ENCODE measurements around the gene PET100. TPM values are rescaled to one million over a fixed set of nuclear protein-coding genes. Genes with fewer than 3 reads are reported as not detected.
A peak's percentile ranks its signal among the peaks of the same experiment; 100 is the strongest.

The PET100 gene
- 18.1 and 29.4 TPM in 2 replicates for total RNA-seq
- polyA plus RNA-seq = 296 and 312 TPM in 2 replicates

GRCh38 chr19:7629347-7630054 lies at the start of gene PET100, which contains the start of gene XAB2:
Gene PET100 (plus strand): TSS chr19:7629793. CDS start chr19:7629834, 41 bp downstream.
Gene XAB2 (minus strand): TSS chr19:7629545. CDS start chr19:7629527, 18 bp downstream.
- peak within 1 kb of the TSS; percentile 74 for H3K27ac ChIP-seq
- TF ChIP-seq CTCF (IDR thresholded peaks at IDR 0.05; ENCODE audit: poor library complexity) (no peak), EZH2 (IDR thresholded peaks at IDR 0.05; ENCODE audit: borderline replicate concordance) (no peak), EZH2phosphoT487 (IDR thresholded peaks at IDR 0.05; ENCODE audit: low read depth, severe bottlenecking, unreplicated experiment) (no peak)
- WGBS (ENCODE audit: low lambda C conversion rate, missing lambda C conversion rate) = 2% methylated on average over 40 of the region's 40 CpGs
- H3K4me2 ChIP-seq = peak within 1 kb of the TSS; percentile 93
- H3K4me1 ChIP-seq (ENCODE audit: insufficient read depth) = peaks cover 14% of the 10 kb centered on the region
- H2AFZ ChIP-seq = peak within 1 kb of the TSS; percentile 30
- H3K36me3 ChIP-seq (replicated peaks; ENCODE audit: insufficient read depth, low read depth) = no peaks in the 10 kb centered on the region
- H3K9me3 ChIP-seq (ENCODE audit: low read depth) = no peaks in the 10 kb centered on the region
- H4K20me1 ChIP-seq (ENCODE audit: insufficient read depth, poor library complexity, severe bottlenecking) = no peaks in the 10 kb centered on the region
- peaks cover 46% of the 10 kb centered on the region for H3K79me2 ChIP-seq
- DNase-seq (ENCODE audit: low spot score) = peak; percentile 97
- H3K9me2 ChIP-seq (replicated peaks; ENCODE audit: insufficient read depth) = no peaks in the 10 kb centered on the region
- peak within 1 kb of the TSS; percentile 68 for H3K4me3 ChIP-seq
- no peaks in the 10 kb centered on the region for H3K27me3 ChIP-seq

GRCh38 chr19:7582446-7582845 lies 47.1 kb upstream of the PET100 start:
- Histone ChIP-seq H3K4me1 (ENCODE audit: insufficient read depth) (no peaks in the 10 kb centered on the region), H3K9me3 (ENCODE audit: low read depth) (no peaks in the 10 kb centered on the region), H2AFZ (no peak overlapping the region), H3K4me2 (no peak overlapping the region), H3K79me2 (no peaks in the 10 kb centered on the region), H3K36me3 (replicated peaks; ENCODE audit: insufficient read depth, low read depth) (no peaks in the 10 kb centered on the region), H3K4me3 (no peak overlapping the region), H3K27ac (no peak overlapping the region), H3K9me2 (replicated peaks; ENCODE audit: insufficient read depth) (no peaks in the 10 kb centered on the region), H3K27me3 (no peaks in the 10 kb centered on the region), H4K20me1 (ENCODE audit: insufficient read depth, poor library complexity, severe bottlenecking) (no peaks in the 10 kb centered on the region)
- DNase-seq (ENCODE audit: low spot score) = no peak
- TF ChIP-seq EZH2phosphoT487 (IDR thresholded peaks at IDR 0.05; ENCODE audit: low read depth, severe bottlenecking, unreplicated experiment) (no peak), EZH2 (IDR thresholded peaks at IDR 0.05; ENCODE audit: borderline replicate concordance) (no peak), CTCF (IDR thresholded peaks at IDR 0.05; ENCODE audit: poor library complexity) (no peak)
- 68% methylated on average over 11 of the region's 11 CpGs for WGBS (ENCODE audit: low lambda C conversion rate, missing lambda C conversion rate)

- Histone ChIP-seq H3K79me2 (no peaks in the 10 kb centered on the region), H2AFZ (no peak overlapping the region), H3K4me3 (no peak overlapping the region), H4K20me1 (ENCODE audit: insufficient read depth, poor library complexity, severe bottlenecking) (no peaks in the 10 kb centered on the region), H3K27me3 (no peaks in the 10 kb centered on the region), H3K9me2 (replicated peaks; ENCODE audit: insufficient read depth) (no peaks in the 10 kb centered on the region), H3K4me2 (no peak overlapping the region), H3K27ac (no peak overlapping the region), H3K36me3 (replicated peaks; ENCODE audit: insufficient read depth, low read depth) (no peaks in the 10 kb centered on the region), H3K4me1 (ENCODE audit: insufficient read depth) (no peaks in the 10 kb centered on the region), H3K9me3 (ENCODE audit: low read depth) (no peaks in the 10 kb centered on the region)
- 89% methylated on average over 7 of the region's 7 CpGs for WGBS (ENCODE audit: low lambda C conversion rate, missing lambda C conversion rate)
- TF ChIP-seq CTCF (IDR thresholded peaks at IDR 0.05; ENCODE audit: poor library complexity) (no peak), EZH2 (IDR thresholded peaks at IDR 0.05; ENCODE audit: borderline replicate concordance) (no peak), EZH2phosphoT487 (IDR thresholded peaks at IDR 0.05; ENCODE audit: low read depth, severe bottlenecking, unreplicated experiment) (no peak)
- DNase-seq (ENCODE audit: low spot score) = no peak
Observed at GRCh38 chr19:7589822-7590221, 39.8 kb upstream of the PET100 start.
